OCI-LY1 (cell line): ENCODE results near the gene PALS2.

Experiments
- H2AFZ ChIP-seq: fragments of 200-600 bp; sonication (generic), shearing (Covaris generic); 2 replicates; pipeline ENCODE4 v1.6.0; 2014; ENCODE audit warnings: antibody characterized with exemption, mild to moderate bottlenecking, low read length
- H3F3A ChIP-seq: fragments of 200-600 bp; sonication (generic), shearing (Covaris generic); 2 replicates; pipeline ENCODE4 v1.6.0; 2014; ENCODE audit warnings: mild to moderate bottlenecking, antibody characterized with exemption, low read length, moderate library complexity; ENCODE audit not compliant: insufficient read depth
- H3K27ac ChIP-seq: fragments of 200-600 bp; sonication (generic); 2 replicates; pipeline ENCODE4 v1.5.1; 2014; ENCODE audit warnings: low read length, mixed run types, mild to moderate bottlenecking, low read depth; ENCODE audit not compliant: poor library complexity, severe bottlenecking
- H3K27me3 ChIP-seq: fragments of 200-600 bp; sonication (generic); 2 replicates; pipeline ENCODE4 v1.6.0; 2014; ENCODE audit warnings: antibody characterized with exemption, mild to moderate bottlenecking, low read length, moderate library complexity; ENCODE audit not compliant: insufficient read depth
- H3K36me3 ChIP-seq: fragments of 200-600 bp; sonication (generic); 2 replicates; pipeline ENCODE4 v1.6.1; 2014; ENCODE audit warnings: mild to moderate bottlenecking, antibody characterized with exemption, low read length, moderate library complexity, mixed read lengths; ENCODE audit not compliant: insufficient read depth
- H3K4me1 ChIP-seq: fragments of 200-600 bp; sonication (generic); 2 replicates; pipeline ENCODE4 v1.5.1; 2014; ENCODE audit warnings: mild to moderate bottlenecking, low read length, moderate library complexity; ENCODE audit not compliant: insufficient read depth, severe bottlenecking
- H3K4me2 ChIP-seq: fragments of 200-600 bp; sonication (generic), shearing (Covaris generic); 2 replicates; pipeline ENCODE4 v1.6.1; 2014; ENCODE audit warnings: low read length
- H3K4me3 ChIP-seq: fragments of 200-600 bp; sonication (generic); 2 replicates; pipeline ENCODE4 v1.5.1; 2014; ENCODE audit warnings: low read length, low read depth, mild to moderate bottlenecking, mixed read lengths; ENCODE audit not compliant: poor library complexity, severe bottlenecking
- H3K79me2 ChIP-seq: fragments of 200-600 bp; shearing (Covaris generic); 2 replicates; pipeline ENCODE4 v1.6.1; 2016; ENCODE audit warnings: mixed run types, low read length, mixed read lengths; ENCODE audit not compliant: insufficient read depth
- H3K9ac ChIP-seq: fragments of 200-600 bp; sonication (generic), shearing (Covaris generic); 2 replicates; pipeline ENCODE4 v1.6.1; 2014; ENCODE audit warnings: mild to moderate bottlenecking, low read length, mixed read lengths
- H3K9me2 ChIP-seq: fragments of 200-600 bp; sonication (generic), shearing (Covaris generic); 2 replicates; pipeline ENCODE4 v1.6.1; 2014; ENCODE audit warnings: low read depth, mild to moderate bottlenecking, low read length, mixed read lengths
- H3K9me3 ChIP-seq: fragments of 200-600 bp; shearing (Covaris generic); 2 replicates; pipeline ENCODE4 v1.6.1; 2014; ENCODE audit warnings: low read length, mixed read lengths
- H4K20me1 ChIP-seq: fragments of 200-600 bp; sonication (generic), shearing (Covaris generic); 2 replicates; pipeline ENCODE4 v1.6.0; 2016; ENCODE audit warnings: mild to moderate bottlenecking, low read length; ENCODE audit not compliant: insufficient read depth
- EZH2 ChIP-seq: fragments of 200-600 bp; sonication (generic), shearing (Covaris generic); IDR thresholded peaks from 2 replicates; pipeline ENCODE4 v1.8.0; 2017; ENCODE audit warnings: borderline replicate concordance, mixed run types, mild to moderate bottlenecking, antibody characterized with exemption, low read length, moderate library complexity, mixed read lengths
- TF ChIP-seq, protein P1 (sequence below): fragments of 200-600 bp; sonication (generic), shearing (Covaris generic); IDR thresholded peaks from 2 replicates; pipeline ENCODE4 v1.5.1; 2017; ENCODE audit warnings: mild to moderate bottlenecking, antibody characterized with exemption, low read length, moderate library complexity, mixed read lengths

Gene PALS2

GRCh38 chr7:24572016-24572392 is 1.2 kb upstream of the PALS2 start:
- Histone ChIP-seq H3K4me1 (peaks cover 36% of the 10 kb centered on the region), H3K9me3 (no peaks in the 10 kb centered on the region), H4K20me1 (0 out of 2 replicates have a peak, but pooled peaks cover 6% of the 10 kb centered on the region), H3K79me2 (peaks cover 26% of the 10 kb centered on the region), H3K27me3 (no peaks in the 10 kb centered on the region; the same call in 1 of the 2 replicates), H2AFZ (no peak overlapping the region), H3K9ac (no peak overlapping the region; the same call in 1 of the 2 replicates), H3K4me3 (no peak overlapping the region), H3K9me2 (no peaks in the 10 kb centered on the region), H3F3A (0 out of 2 replicates have a peak, but pooled peaks cover 6% of the 10 kb centered on the region), H3K36me3 (no peaks in the 10 kb centered on the region; the same call in 1 of the 2 replicates), H3K27ac (no peak overlapping the region), H3K4me2 (peak overlapping the region; percentile 80)
- no peak for TF ChIP-seq EZH2

DNA sequence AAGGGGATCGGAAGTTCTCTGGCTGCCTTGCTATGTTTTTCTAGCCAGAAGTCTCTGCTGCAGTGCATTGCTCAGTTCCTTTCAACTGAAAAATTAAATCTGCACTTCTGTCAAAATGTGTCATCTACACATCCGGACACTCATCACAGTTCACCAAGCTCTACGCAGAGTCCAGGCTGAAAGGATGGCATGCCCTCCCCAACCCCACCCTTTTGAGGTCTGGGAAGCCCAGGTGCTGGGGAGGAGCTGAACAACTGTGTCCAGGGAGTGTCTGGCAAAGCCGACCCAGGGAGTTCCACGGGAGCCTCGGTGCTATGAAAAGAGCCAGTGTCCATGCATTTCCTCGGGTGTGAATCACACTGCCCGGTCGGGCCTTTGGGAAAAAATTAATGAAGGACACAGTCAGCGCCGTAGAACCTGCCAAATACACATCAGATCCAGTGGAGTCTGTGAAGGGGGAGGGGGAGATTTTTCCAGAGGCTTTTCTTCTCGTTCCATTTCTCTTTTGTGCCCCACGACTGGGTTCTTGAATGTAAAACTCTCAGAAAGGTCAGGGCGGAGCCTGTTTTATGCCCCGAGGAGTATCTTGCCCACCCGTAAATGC is 757 bp upstream of the PALS2 start:
- no peaks in the 10 kb centered on the region; the same call in 1 of the 2 replicates for H3K36me3 ChIP-seq
- H3K9me3 ChIP-seq, result no peaks in the 10 kb centered on the region
- peaks cover 31% of the 10 kb centered on the region for H3K79me2 ChIP-seq
- peak overlapping the region; percentile 71 for H3K4me3 ChIP-seq
- no peak overlapping the region for H3K27ac ChIP-seq
- peak overlapping the region; percentile 68; the same call in 1 of the 2 replicates for H2AFZ ChIP-seq
- peak overlapping the region; percentile 67 for H3K9ac ChIP-seq
- no peaks in the 10 kb centered on the region for H3K9me2 ChIP-seq
- TF ChIP-seq, protein P1, sequence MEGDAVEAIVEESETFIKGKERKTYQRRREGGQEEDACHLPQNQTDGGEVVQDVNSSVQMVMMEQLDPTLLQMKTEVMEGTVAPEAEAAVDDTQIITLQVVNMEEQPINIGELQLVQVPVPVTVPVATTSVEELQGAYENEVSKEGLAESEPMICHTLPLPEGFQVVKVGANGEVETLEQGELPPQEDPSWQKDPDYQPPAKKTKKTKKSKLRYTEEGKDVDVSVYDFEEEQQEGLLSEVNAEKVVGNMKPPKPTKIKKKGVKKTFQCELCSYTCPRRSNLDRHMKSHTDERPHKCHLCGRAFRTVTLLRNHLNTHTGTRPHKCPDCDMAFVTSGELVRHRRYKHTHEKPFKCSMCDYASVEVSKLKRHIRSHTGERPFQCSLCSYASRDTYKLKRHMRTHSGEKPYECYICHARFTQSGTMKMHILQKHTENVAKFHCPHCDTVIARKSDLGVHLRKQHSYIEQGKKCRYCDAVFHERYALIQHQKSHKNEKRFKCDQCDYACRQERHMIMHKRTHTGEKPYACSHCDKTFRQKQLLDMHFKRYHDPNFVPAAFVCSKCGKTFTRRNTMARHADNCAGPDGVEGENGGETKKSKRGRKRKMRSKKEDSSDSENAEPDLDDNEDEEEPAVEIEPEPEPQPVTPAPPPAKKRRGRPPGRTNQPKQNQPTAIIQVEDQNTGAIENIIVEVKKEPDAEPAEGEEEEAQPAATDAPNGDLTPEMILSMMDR, result no peak
- TF ChIP-seq EZH2, result no peak
- H3K4me2 ChIP-seq, result peak overlapping the region; percentile 80
- 0 out of 2 replicates have a peak, but pooled peaks cover 6% of the 10 kb centered on the region for H4K20me1 ChIP-seq
- H3K4me1 ChIP-seq, result peaks cover 41% of the 10 kb centered on the region
- H3K27me3 ChIP-seq, result no peaks in the 10 kb centered on the region; the same call in 1 of the 2 replicates
- 0 out of 2 replicates have a peak, but pooled peaks cover 6% of the 10 kb centered on the region for H3F3A ChIP-seq

DNA sequence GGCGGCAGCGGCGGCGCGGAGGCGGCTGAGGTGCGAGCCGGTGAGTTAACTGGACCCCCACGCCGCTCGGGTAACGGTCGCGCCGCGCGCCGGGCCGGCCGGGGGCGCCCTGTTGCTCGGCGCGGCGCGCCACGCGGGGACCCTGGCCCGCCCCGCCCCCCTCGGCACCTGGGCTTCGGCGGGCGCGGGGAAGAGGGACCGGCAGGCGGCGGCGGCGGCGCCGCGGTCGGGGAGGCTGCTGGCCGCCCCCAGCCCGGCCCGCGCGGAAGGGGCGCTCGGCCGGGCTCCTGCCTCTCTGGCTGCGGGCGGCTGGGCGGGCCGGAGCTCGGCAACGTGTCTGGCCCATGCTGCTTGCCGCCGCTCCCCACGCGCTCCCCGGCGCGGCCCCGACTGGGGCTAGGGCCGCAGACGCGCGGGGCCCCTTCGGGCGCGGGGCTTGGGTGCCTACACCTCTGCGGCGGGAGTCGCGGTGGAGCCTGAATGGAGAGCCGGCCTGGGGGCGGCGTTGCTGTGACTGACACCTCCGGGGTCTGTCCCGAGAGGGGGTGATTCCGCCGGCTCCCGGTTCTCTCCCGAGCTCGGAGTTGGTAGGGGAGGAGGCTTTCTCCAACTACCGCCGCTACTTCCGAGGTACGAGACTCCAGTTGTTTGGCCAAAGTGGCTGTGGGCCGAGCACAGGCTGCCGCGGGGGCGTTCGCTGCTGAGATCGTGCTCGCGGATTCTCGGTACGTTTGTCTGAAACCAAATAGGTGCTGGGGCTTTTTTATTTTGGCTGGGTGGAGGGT is 494 bp downstream of the PALS2 start:
- Histone ChIP-seq H3K27me3 (no peaks in the 10 kb centered on the region; the same call in 1 of the 2 replicates), H3K9me3 (no peaks in the 10 kb centered on the region), H3F3A (0 out of 2 replicates have a peak, but pooled peaks cover 6% of the 10 kb centered on the region), H3K79me2 (peaks cover 43% of the 10 kb centered on the region), H3K9ac (peak overlapping the region; percentile 76), H3K9me2 (no peaks in the 10 kb centered on the region), H2AFZ (no peak overlapping the region), H3K4me2 (peak overlapping the region; percentile 82), H3K36me3 (no peaks in the 10 kb centered on the region; the same call in 1 of the 2 replicates), H3K4me1 (peaks cover 54% of the 10 kb centered on the region), H3K4me3 (peak overlapping the region; percentile 80), H4K20me1 (0 out of 2 replicates have a peak, but pooled peaks cover 6% of the 10 kb centered on the region), H3K27ac (peak overlapping the region; percentile 40)
- TF ChIP-seq, protein P1, result peak; percentile 19; the same call in 1 of the 2 replicates
- no peak for TF ChIP-seq EZH2
